Gastrocnemius medialis (tissue), 4 donors: ENCODE measurements around the gene FBXL7.

ENCODE experiments used
- POLR2A ChIP-seq, 2 donors: fragments of 450-650 bp; IDR thresholded peaks; one replicate each; pipeline ENCODE4 v1.6.1; 2017; ENCODE audit warnings: antibody characterized with exemption in 2 of 2, mild to moderate bottlenecking in 2 of 2, moderate library complexity in 2 of 2
- TF ChIP-seq, protein P1 (sequence below), 5 experiments: fragments of 450-650 bp in 3 of 5; fragments of 200-600 bp in 2 of 5; sonication (generic) in 2 of 5; IDR thresholded peaks in 4 of 5; conservative IDR thresholded peaks in 1 of 5; 1 replicate in 4 of 5; 2 replicates in 1 of 5; pipeline ENCODE4 v1.5.1; 2016 to 2019; ENCODE audit warnings: antibody characterized with exemption in 5 of 5, mild to moderate bottlenecking in 3 of 5, moderate library complexity in 3 of 5

DNA sequence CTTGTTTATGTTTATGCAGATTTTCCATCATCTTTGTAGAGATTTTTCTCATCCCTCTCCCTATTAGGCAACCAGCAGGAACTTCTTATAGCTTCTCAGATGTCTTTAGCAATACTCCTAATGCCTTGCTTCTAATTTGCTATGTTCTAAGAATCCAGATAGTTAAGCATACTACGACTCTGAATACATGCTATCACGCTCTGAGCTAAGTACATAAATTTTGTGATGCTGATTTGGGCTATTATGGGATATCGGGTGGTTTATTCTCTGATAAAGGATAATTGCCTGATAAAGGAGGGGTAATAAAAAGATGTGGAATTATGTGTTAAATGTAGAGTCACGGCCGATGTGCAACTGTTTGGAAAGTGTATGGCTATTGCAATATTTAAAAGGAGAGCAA is 6.5 kb upstream of the FBXL7 start:
- no peak for TF ChIP-seq POLR2A (IDR thresholded peaks at IDR 0.05)
- TF ChIP-seq, protein P1, sequence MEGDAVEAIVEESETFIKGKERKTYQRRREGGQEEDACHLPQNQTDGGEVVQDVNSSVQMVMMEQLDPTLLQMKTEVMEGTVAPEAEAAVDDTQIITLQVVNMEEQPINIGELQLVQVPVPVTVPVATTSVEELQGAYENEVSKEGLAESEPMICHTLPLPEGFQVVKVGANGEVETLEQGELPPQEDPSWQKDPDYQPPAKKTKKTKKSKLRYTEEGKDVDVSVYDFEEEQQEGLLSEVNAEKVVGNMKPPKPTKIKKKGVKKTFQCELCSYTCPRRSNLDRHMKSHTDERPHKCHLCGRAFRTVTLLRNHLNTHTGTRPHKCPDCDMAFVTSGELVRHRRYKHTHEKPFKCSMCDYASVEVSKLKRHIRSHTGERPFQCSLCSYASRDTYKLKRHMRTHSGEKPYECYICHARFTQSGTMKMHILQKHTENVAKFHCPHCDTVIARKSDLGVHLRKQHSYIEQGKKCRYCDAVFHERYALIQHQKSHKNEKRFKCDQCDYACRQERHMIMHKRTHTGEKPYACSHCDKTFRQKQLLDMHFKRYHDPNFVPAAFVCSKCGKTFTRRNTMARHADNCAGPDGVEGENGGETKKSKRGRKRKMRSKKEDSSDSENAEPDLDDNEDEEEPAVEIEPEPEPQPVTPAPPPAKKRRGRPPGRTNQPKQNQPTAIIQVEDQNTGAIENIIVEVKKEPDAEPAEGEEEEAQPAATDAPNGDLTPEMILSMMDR (IDR thresholded peaks at IDR 0.05 in 4 of 5, conservative IDR thresholded peaks at IDR 0.05 in 1 of 5): no peak
